ENCODE data around the gene SMARCD1. TPM values are rescaled to one million over a fixed set of nuclear protein-coding genes. Genes with fewer than 3 reads are reported as not detected.

The SMARCD1 gene
- total RNA-seq, 2 donors from 2014 or later = 34.2 to 52.7 TPM

- ATAC-seq (no peak), DNase-seq (peak; percentile 42 to 71 (median 51))
- Histone ChIP-seq H3K36me3 (replicated peaks in 1 of 2; ENCODE audit: insufficient read depth in 1 of 2, low read depth in 2 of 2) (no peaks in the 10 kb centered on the region), H3K27ac (peak overlapping the region; percentile 68 to 97 (median 82)), H3K4me3 (no peak overlapping the region), H3K4me1 (peaks cover 44% of the 10 kb centered on the region), H3K9me3 (no peaks in the 10 kb centered on the region), H3K27me3 (no peaks in the 10 kb centered on the region)
- 38 to 44% methylated on average over 8 of the region's 8 CpGs for WGBS, 2 donors
- intact Hi-C loops (cut with DNase I) = no loop called here
- TF ChIP-seq CTCF (IDR thresholded peaks at IDR 0.05) (no peak), POLR2A (IDR thresholded peaks at IDR 0.05) (no peak)
Measured at GRCh38 chr12:50110127-50110761, 25.1 kb downstream of the SMARCD1 start.

- DNase-seq (peak; percentile 45 to 78 (median 68)), ATAC-seq (no peak)
- intact Hi-C loops (cut with DNase I) = no loop called here
- whole genome bisulfite sequencing, 2 donors = 23 to 54% methylated on average over 2 to 7 of the region's 7 CpGs
- Histone ChIP-seq H3K4me3 (no peak overlapping the region), H3K36me3 (replicated peaks in 1 of 2; ENCODE audit: insufficient read depth in 1 of 2, low read depth in 2 of 2) (no peaks in the 10 kb centered on the region), H3K9me3 (no peaks in the 10 kb centered on the region), H3K4me1 (peaks cover 44% of the 10 kb centered on the region), H3K27me3 (no peaks in the 10 kb centered on the region), H3K27ac (peak overlapping the region; percentile 68 to 97 (median 82))
- no peak for TF ChIP-seq CTCF (IDR thresholded peaks at IDR 0.05)
- peak in 2 of 3 donors; percentile 1 to 38 for TF ChIP-seq POLR2A (IDR thresholded peaks at IDR 0.05)
Measured at GRCh38 chr12:50110762-50111351, 25.7 kb downstream of the SMARCD1 start.

GRCh38 chr12:50111395-50111692, 26.2 kb downstream of the SMARCD1 start:
- TF ChIP-seq CTCF (IDR thresholded peaks at IDR 0.05) (no peak), POLR2A (IDR thresholded peaks at IDR 0.05) (no peak)
- Histone ChIP-seq H3K4me1 (peaks cover 44% of the 10 kb centered on the region), H3K4me3 (no peak overlapping the region), H3K36me3 (replicated peaks in 1 of 2; ENCODE audit: insufficient read depth in 1 of 2, low read depth in 2 of 2) (no peaks in the 10 kb centered on the region), H3K27ac (peak overlapping the region; percentile 68 to 97 (median 82)), H3K27me3 (no peaks in the 10 kb centered on the region), H3K9me3 (no peaks in the 10 kb centered on the region)
- ATAC-seq (no peak), DNase-seq (no peak)
- WGBS, 2 donors = 13 to 25% methylated on average over 12 to 19 of the region's 19 CpGs
- intact Hi-C loops (cut with DNase I) = no loop called here

GRCh38 chr12:50111693-50112455, 26.7 kb downstream of the SMARCD1 start, which contains the start of gene COX14:
Gene COX14 (plus strand): TSS chr12:50112236. CDS start chr12:50120044, 7,808 bp downstream.
- intact Hi-C loops (cut with DNase I) = no loop called here
- Histone ChIP-seq H3K4me1 (peaks cover 46% of the 10 kb centered on the region), H3K27me3 (no peaks in the 10 kb centered on the region), H3K9me3 (no peaks in the 10 kb centered on the region), H3K36me3 (replicated peaks in 1 of 2; ENCODE audit: insufficient read depth in 1 of 2, low read depth in 2 of 2) (no peaks in the 10 kb centered on the region), H3K4me3 (peak within 1 kb of the TSS; percentile 42 to 71), H3K27ac (peak within 1 kb of the TSS; percentile 76 to 97 (median 96))
- TF ChIP-seq CTCF (IDR thresholded peaks at IDR 0.05) = peak; percentile 83 to 94 (median 90)
- peak; percentile 92 to 98 (median 98) for TF ChIP-seq POLR2A (IDR thresholded peaks at IDR 0.05)
- DNase-seq (peak; percentile 99 to 100 (median 99)), ATAC-seq (peak; percentile 93)
- 0% methylated on average over 15 to 59 of the region's 59 CpGs for WGBS, 2 donors
